Coronary artery (tissue), 2 donors: ENCODE results near the gene YWHAG.

Experiments
- DNase-seq: peaks from one replicate; pipeline ENCODE4 v3.0.0-alpha.2; 2017; ENCODE audit warnings: low spot score
- H3K27ac ChIP-seq, 2 donors: fragments of 200-600 bp; sonication (generic); one replicate each; pipeline ENCODE4 v1.5.1; 2016 to 2019
- H3K4me3 ChIP-seq: fragments of 200-600 bp; sonication (generic); 2 replicates; pipeline ENCODE4 v1.5.1; 2016; ENCODE audit warnings: mild to moderate bottlenecking, moderate library complexity
- CTCF ChIP-seq: fragments of 200-600 bp; sonication (generic); IDR thresholded peaks from one replicate; pipeline ENCODE4 v1.5.1; 2019; ENCODE audit warnings: antibody characterized with exemption

The YWHAG gene

GRCh38 chr7:76359978-76360638, 1.3 kb upstream of the YWHAG start:
- no peak for TF ChIP-seq CTCF
- DNase-seq, result no peak
- peak overlapping the region; percentile 95 to 99 for H3K27ac ChIP-seq
- H3K4me3 ChIP-seq, result peak overlapping the region; percentile 86

GRCh38 chr7:76359111-76359977, 553 bp upstream of the YWHAG start:
- peak; percentile 36 for TF ChIP-seq CTCF
- H3K27ac ChIP-seq, result peak overlapping the region; percentile 95 to 99
- DNase-seq, result peak; percentile 98
- peak overlapping the region; percentile 86 for H3K4me3 ChIP-seq

- no peak for TF ChIP-seq CTCF
- no peak for DNase-seq
- Histone ChIP-seq H3K27ac (peak overlapping the region; percentile 95 to 99), H3K4me3 (peak overlapping the region; percentile 86)
These were observed 745 bp downstream of the YWHAG start for GRCh38 chr7:76358011-76358480.

GRCh38 chr7:76357475-76358010, 1.2 kb downstream of the YWHAG start:
- H3K4me3 ChIP-seq, result peak overlapping the region; percentile 86
- H3K27ac ChIP-seq, result peak overlapping the region; percentile 95 to 99
- TF ChIP-seq CTCF, result no peak
- no peak for DNase-seq

- no peak for DNase-seq
- Histone ChIP-seq H3K27ac (peak overlapping the region in 1 of 2 donors; percentile 95), H3K4me3 (peak overlapping the region; percentile 86)
- TF ChIP-seq CTCF, result no peak
These were observed 2.0 kb downstream of the YWHAG start for GRCh38 chr7:76356823-76357222.

- no peak for TF ChIP-seq CTCF
- no peak for DNase-seq
- Histone ChIP-seq H3K27ac (no peak overlapping the region), H3K4me3 (no peak overlapping the region)
These were observed 2.7 kb downstream of the YWHAG start for GRCh38 chr7:76356115-76356514.
